Measurements from ENCODE around the gene DNAJC4. TPM values are rescaled to one million over a fixed set of nuclear protein-coding genes. Genes with fewer than 3 reads are reported as not detected.

DNAJC4 gene
- total and polyA plus RNA-seq, 9 of the 15 experiments (the other 6 are each of a cell fraction or from before 2014, with no cell fraction given) = 4.0 to 32.6 (median 19.9) TPM

GRCh38 chr11:64268025-64268892, 37.9 kb downstream of the DNAJC4 start (continued):
- TF ChIP-seq ZNF609 (CRISPR knock-in tag; IDR thresholded peaks at IDR 0.05; ENCODE audit: borderline replicate concordance) (0 out of 2 replicates have a peak, but pooled peaks have one; percentile 19), FOXM1 (IDR thresholded peaks at IDR 0.05; ENCODE audit: low read depth) (no peak), FOXM1 (CRISPR knock-in tag; IDR thresholded peaks at IDR 0.05; ENCODE audit: low read depth) (no peak), UBTF (IDR thresholded peaks at IDR 0.05; ENCODE audit: borderline replicate concordance in 1 of 2, low read depth in 2 of 2, low read length in 2 of 2) (peak; percentile 37 to 49; a peak in 1 of 4 replicates), ZBTB12 (CRISPR knock-in tag; IDR thresholded peaks at IDR 0.05) (no peak), ZBTB43 (CRISPR knock-in tag; IDR thresholded peaks at IDR 0.05) (no peak), MYNN (IDR thresholded peaks at IDR 0.05) (no peak), MYNN (CRISPR knock-in tag; IDR thresholded peaks at IDR 0.05) (no peak), ZNF717 (CRISPR knock-in tag; IDR thresholded peaks at IDR 0.05) (no peak), FOXA3 (CRISPR knock-in tag; conservative IDR thresholded peaks at IDR 0.05 in 1 of 2, IDR thresholded peaks at IDR 0.05 in 1 of 2) (no peak), ZNF695 (CRISPR knock-in tag; IDR thresholded peaks at IDR 0.05) (no peak), NCOR1 (IDR thresholded peaks at IDR 0.05) (no peak), NR2C1 (IDR thresholded peaks at IDR 0.05) (no peak), NR2C1 (tag; IDR thresholded peaks at IDR 0.05) (no peak; the same call in none of the 2 replicates), EZH2 (IDR thresholded peaks at IDR 0.05; ENCODE audit: borderline replicate concordance, low read depth, low read length) (no peak), HLTF (IDR thresholded peaks at IDR 0.05) (no peak), CBX1 (IDR thresholded peaks at IDR 0.05; ENCODE audit: low read depth) (no peak), ELF1 (tag; IDR thresholded peaks at IDR 0.05) (0 out of 2 replicates have a peak, but pooled peaks have one; percentile 31), EP400 (IDR thresholded peaks at IDR 0.05) (no peak)
